ENCODE measurements around the gene ADAMTS8.

ADAMTS8 gene

DNA sequence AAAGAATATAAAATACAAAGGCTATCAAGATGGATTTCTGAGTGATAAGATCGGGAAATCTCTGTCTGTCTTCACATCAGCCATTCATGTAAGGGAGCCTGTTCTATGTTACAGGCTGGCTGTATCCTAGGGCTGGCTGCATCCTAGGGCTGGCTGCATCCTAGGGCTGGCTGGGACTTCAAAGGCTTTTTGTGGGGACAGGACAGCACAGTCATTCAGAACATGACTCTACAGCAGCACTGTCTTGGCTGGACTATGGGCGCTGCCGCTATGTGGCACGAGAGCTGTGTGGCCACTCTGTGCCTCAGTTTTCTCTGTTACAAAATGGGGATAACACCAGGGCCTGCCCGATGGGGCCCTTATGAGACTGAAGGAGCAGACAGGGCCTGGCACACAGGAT, 10.2 kb downstream of the ADAMTS8 start:
- no peak for DNase-seq

- DNase-seq, result no peak
Measured at GRCh38 chr11:130416906-130417305, 11.5 kb downstream of the ADAMTS8 start.

GRCh38 chr11:130416530-130416882, 11.9 kb downstream of the ADAMTS8 start:
- no peak for DNase-seq

DNA sequence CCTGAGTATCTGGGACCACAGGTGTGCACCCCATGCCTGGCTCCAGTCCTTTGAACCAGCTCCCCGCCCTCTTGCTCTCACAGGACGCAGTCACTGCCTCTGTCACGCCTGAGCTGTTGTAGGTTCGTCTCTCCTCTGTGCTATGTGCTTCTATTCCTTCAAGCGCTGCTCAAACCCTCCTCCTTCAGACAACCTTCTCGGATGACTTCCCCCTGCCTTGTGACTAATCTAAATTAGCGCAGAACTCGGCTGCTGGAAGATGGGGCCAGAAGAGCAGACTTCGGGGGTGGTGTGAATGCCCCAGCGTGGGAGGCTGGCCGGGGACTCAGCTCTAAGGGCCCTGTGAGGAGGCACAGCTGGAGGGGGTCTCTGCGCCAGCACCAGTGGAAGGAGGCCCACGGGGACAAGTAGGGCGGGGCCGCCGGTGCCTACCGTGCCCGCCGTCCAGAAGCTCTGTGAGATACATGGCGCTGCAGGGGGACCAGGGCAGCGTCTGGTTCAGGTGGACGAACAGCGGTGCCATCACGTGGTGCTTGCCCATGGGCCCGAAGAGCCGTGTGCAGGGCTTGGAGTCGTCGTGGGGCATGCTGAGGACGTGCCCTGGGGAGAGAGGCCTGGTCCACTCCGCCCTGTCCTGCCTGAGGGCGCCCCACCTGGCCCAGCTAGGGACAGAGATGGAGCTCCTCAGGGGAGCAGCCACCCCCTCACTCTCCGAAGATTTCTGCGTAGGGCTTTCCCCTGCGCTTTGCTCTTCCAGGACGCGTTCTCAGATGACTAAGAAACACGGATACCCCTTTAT, 12.5 kb downstream of the ADAMTS8 start:
- no peak for DNase-seq

GRCh38 chr11:130414107-130415080, 14.0 kb downstream of the ADAMTS8 start:
- DNase-seq, result no peak

GRCh38 chr11:130413405-130414106, 14.9 kb downstream of the ADAMTS8 start:
- peak; percentile 2 for DNase-seq

- no peak for DNase-seq
Measured at GRCh38 chr11:130411223-130411622, 17.2 kb downstream of the ADAMTS8 start.

GRCh38 chr11:130409594-130410388, 18.6 kb downstream of the ADAMTS8 start:
- DNase-seq, result no peak

GRCh38 chr11:130408901-130409300, 19.5 kb downstream of the ADAMTS8 start:
- DNase-seq, result no peak

DNA sequence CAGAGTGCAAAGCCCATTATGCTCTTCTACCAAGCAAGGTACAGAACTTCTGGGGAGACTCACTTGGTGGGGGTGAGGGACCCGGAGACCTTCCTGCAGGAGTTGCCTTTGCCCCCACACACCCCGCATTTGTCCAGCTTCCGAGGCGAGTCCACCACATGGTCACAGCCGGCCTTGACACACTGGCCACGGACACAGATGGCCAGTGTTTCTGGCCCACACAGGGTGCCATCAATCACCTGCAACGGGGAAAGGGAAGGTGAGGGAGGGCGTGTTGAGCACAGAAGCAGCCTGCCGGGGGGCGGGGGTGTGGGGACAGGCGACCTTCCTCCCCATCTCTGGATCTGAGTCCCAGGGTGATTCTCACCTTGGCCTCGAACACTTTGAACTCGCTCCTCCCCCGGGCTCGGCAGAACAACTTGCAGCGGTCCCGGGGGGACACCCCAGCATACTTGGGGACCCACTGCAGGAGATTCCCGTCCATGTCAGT, 20.0 kb downstream of the ADAMTS8 start:
- DNase-seq, result no peak

DNA sequence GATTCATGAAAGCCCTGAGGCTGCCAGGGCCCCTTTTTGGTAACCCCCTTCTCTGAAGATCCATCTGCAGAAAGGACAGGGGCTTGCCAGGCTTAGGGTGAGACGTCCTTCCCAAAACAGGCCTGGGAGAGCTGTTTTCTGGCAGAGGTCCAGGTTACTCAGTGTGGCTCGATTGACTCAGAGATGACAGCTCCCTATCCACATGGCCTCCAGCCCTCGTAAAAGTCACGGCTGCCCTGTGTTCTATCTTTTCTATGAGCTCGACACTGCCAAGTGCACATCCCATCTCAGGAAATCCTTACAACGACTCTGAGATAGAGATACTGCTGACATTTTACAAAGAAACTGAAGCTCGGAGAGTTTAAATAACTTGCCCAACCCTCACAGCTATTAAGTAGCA, 20.4 kb downstream of the ADAMTS8 start:
- no peak for DNase-seq

- no peak for DNase-seq
Measured at GRCh38 chr11:130405428-130405827, 23.0 kb downstream of the ADAMTS8 start.

- DNase-seq, result no peak
Measured at GRCh38 chr11:130404727-130405126, 23.7 kb downstream of the ADAMTS8 start.

DNA sequence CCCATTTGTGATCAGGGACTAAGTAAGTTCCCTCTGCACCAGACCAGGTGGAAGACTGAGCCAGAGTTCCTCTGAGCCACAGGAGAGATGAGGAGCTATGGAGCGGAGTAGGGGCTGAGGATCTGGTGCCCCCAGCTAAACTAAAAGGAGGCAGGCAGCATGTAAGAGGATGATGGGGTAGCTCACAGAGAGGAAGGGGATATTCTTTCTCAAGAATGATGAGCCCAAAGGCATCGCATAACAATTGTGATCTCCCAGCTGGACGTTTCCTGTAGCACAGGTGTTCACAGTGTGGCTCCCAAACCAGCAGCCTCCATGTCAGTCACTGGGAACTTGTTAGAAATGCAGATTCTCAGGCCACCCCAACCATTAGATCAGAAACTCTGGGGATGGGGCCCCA, 24.4 kb downstream of the ADAMTS8 start:
- peak; percentile 5 for DNase-seq

DNA sequence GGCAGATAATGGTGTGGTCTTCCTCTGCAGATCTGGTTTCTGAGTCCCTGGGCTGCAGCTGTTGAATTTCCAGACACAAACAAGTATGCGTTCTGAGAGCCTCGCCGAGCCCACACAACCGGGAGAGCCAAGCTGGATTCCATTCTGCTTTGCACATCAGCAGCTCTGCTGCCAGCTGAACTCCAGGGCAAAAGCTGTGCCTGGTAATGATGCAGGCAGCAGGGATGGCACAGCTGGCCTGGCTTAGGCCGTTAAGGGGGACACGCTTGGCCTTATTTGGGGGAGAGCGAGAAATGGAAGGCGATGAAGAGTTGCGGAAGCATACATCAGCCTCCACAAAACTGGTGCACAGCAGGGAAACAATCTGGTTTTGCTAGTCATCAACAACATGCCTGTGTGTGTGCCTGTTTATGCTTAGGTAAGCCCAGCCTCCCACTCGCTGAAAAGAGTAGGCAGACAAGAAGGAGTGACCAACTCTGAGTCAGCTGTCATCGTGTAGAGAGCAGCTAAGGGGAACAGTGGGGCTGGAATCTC, 25.1 kb downstream of the ADAMTS8 start:
- no peak for DNase-seq

- DNase-seq, result no peak
Measured at GRCh38 chr11:130402570-130402969, 25.8 kb downstream of the ADAMTS8 start.

DNA sequence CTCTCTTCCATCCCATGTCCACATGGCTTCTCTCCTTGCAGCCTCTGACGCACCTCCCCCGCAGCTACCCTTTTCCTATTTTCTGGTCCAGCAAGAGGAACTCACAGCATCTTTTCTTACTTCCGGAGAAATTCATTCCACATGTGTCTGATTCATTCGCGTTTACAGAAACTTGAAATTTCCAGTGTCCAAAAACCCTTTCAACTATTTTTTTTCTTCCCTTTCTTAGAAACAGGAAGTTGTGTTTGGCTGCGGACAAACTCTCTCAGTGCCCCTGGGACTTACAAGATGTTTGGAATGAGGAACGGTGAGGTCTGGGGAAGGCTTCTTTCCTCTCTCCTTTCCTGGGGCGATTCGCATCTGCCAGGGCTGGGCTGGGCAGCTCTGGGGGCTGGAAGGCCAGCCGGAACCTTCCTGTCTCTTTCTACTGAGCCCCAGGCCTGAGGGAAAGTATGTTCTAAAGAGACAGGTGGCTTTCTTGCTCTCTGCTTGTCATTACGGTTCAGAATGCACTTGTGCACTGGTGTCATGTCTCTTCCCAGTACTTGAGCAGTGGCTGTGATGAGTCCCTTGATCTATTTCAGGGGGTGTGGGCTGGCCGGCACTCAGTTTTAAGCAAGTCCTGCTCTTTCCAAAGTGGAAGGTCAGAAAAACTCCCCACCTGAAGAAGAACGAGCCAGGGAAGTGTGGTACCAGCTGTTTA, 27.5 kb downstream of the ADAMTS8 start:
- no peak for DNase-seq

- DNase-seq, result no peak
Measured at GRCh38 chr11:130399196-130399595, 29.2 kb downstream of the ADAMTS8 start.

GRCh38 chr11:130397780-130398179, 30.6 kb downstream of the ADAMTS8 start:
- DNase-seq, result no peak

DNA sequence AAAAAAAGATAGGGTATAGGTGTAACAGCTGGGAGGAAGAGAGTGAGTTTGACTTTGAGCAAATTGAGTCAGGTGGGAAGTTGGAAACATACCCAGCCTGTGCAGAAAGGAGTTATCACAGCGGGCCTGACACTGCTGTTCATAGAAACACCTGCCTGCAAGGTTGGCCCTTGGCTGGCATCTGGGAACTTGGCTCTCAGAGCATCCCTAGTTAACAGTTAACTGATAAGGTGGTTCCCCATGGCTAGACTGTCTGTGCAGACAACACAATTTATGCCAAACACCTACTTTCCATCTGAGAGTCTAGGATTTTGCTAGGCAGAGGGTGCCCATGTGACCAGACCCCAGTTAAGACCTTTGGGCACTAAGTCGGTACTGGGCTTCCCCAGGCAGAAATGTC, 31.4 kb downstream of the ADAMTS8 start:
- no peak for DNase-seq

- no peak for DNase-seq
Measured at GRCh38 chr11:130394615-130395014, 33.8 kb downstream of the ADAMTS8 start.
